ENCODE measurements around the gene MAPK10.

MAPK10 gene

DNA sequence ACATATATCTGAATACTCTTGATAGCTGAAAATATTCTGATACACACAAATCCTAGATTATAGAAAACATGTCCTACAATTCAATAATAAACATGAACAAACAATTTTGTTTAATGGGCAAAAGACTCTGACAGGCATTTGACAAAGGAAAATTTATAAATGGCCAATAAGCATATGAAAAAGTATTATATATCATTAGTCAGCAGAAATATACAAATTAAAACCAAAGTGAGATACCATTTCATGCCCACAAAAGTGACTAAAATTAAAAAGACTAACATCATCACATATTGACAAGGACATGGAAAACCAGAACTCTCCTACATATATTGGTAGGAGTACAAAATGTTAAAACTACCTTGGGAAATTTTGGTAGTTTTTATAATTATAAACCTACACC, 2.7 kb upstream of the MAPK10 start:
- H3K79me2 ChIP-seq (ENCODE audit: control insufficient read depth, low read length): peaks cover 17% of the 10 kb centered on the region
- no peaks in the 10 kb centered on the region for H3K9me2 ChIP-seq (replicated peaks; ENCODE audit: control insufficient read depth, low read length)
- no peaks in the 10 kb centered on the region for H3K9me3 ChIP-seq (ENCODE audit: control insufficient read depth, insufficient read depth, low read length)
- H3K4me3 ChIP-seq (ENCODE audit: low read length): no peak overlapping the region
- TF ChIP-seq EZH2phosphoT487 (IDR thresholded peaks at IDR 0.05; ENCODE audit: borderline replicate concordance, low read length): no peak
- TF ChIP-seq, protein P1, sequence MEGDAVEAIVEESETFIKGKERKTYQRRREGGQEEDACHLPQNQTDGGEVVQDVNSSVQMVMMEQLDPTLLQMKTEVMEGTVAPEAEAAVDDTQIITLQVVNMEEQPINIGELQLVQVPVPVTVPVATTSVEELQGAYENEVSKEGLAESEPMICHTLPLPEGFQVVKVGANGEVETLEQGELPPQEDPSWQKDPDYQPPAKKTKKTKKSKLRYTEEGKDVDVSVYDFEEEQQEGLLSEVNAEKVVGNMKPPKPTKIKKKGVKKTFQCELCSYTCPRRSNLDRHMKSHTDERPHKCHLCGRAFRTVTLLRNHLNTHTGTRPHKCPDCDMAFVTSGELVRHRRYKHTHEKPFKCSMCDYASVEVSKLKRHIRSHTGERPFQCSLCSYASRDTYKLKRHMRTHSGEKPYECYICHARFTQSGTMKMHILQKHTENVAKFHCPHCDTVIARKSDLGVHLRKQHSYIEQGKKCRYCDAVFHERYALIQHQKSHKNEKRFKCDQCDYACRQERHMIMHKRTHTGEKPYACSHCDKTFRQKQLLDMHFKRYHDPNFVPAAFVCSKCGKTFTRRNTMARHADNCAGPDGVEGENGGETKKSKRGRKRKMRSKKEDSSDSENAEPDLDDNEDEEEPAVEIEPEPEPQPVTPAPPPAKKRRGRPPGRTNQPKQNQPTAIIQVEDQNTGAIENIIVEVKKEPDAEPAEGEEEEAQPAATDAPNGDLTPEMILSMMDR (IDR thresholded peaks at IDR 0.05; ENCODE audit: low read depth, low read length, poor library complexity, severe bottlenecking): no peak
- H3K27me3 ChIP-seq (ENCODE audit: control insufficient read depth, low read length): no peaks in the 10 kb centered on the region
- no peaks in the 10 kb centered on the region for H3F3A ChIP-seq (ENCODE audit: control insufficient read depth, insufficient read depth)
- H3K27ac ChIP-seq (ENCODE audit: low read depth, low read length): no peak overlapping the region
- no peak overlapping the region for H3K4me2 ChIP-seq (ENCODE audit: low read length)
- peaks cover 35% of the 10 kb centered on the region for H3K4me1 ChIP-seq (ENCODE audit: control insufficient read depth, low read length)
- no peaks in the 10 kb centered on the region for H3K36me3 ChIP-seq (ENCODE audit: control insufficient read depth, low read length)
- H4K20me1 ChIP-seq (ENCODE audit: control insufficient read depth, insufficient read depth, low read depth, low read length): no peaks in the 10 kb centered on the region

DNA sequence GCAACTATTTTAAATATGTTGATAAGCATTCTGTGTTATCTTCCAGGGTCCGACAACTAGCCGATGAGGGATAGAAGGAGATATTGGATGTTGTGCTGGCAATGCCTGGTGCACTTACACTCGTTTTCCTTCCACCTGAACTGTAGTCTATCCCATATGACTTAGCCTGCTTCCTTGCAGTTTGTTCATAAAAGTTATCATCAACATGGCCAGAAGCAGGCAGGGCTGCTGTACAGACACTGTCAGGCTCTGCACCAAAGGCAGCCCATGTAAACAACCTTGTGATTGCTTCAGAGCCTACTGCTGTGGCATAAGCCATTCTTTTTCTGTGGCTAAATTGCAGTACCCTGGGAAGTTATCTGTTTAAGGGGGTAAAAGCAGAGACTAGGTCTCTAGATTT, 1.6 kb downstream of the MAPK10 start:
- peak overlapping the region; percentile 84 for H3K4me3 ChIP-seq (ENCODE audit: low read length)
- no peaks in the 10 kb centered on the region for H4K20me1 ChIP-seq (ENCODE audit: control insufficient read depth, insufficient read depth, low read depth, low read length)
- peak overlapping the region; percentile 83 for H3K4me2 ChIP-seq (ENCODE audit: low read length)
- peaks cover 54% of the 10 kb centered on the region for H3K4me1 ChIP-seq (ENCODE audit: control insufficient read depth, low read length)
- no peaks in the 10 kb centered on the region for H3K9me2 ChIP-seq (replicated peaks; ENCODE audit: control insufficient read depth, low read length)
- TF ChIP-seq EZH2phosphoT487 (IDR thresholded peaks at IDR 0.05; ENCODE audit: borderline replicate concordance, low read length): no peak
- TF ChIP-seq, protein P1 (IDR thresholded peaks at IDR 0.05; ENCODE audit: low read depth, low read length, poor library complexity, severe bottlenecking): no peak
- H3K27me3 ChIP-seq (ENCODE audit: control insufficient read depth, low read length): no peaks in the 10 kb centered on the region
- H3F3A ChIP-seq (ENCODE audit: control insufficient read depth, insufficient read depth): no peaks in the 10 kb centered on the region
- H3K9me3 ChIP-seq (ENCODE audit: control insufficient read depth, insufficient read depth, low read length): no peaks in the 10 kb centered on the region
- peaks cover 8% of the 10 kb centered on the region for H3K36me3 ChIP-seq (ENCODE audit: control insufficient read depth, low read length)
- H3K27ac ChIP-seq (ENCODE audit: low read depth, low read length): peak overlapping the region; percentile 40
- H3K79me2 ChIP-seq (ENCODE audit: control insufficient read depth, low read length): peaks cover 21% of the 10 kb centered on the region

DNA sequence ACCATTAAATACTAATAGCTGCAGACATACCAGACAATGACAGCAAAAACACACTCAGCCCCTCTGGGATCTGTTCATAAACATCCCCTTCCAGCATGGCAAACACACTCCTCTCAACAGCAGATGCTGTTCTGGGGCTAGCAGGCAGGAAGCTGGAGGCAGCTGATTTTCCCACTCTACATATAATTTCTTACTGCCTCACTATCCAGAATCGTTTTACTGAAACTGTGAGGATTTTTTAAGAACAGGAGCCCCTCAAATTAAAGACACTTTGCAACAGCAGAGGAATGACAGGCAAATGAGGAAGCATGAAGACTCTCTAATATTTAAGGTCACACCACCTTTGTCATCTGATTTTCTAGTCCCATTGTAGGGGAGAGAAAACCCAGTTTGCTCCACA, 2.2 kb downstream of the MAPK10 start:
- no peak for TF ChIP-seq EZH2phosphoT487 (IDR thresholded peaks at IDR 0.05; ENCODE audit: borderline replicate concordance, low read length)
- TF ChIP-seq, protein P1 (IDR thresholded peaks at IDR 0.05; ENCODE audit: low read depth, low read length, poor library complexity, severe bottlenecking): no peak
- Histone ChIP-seq H3K9me3 (ENCODE audit: control insufficient read depth, insufficient read depth, low read length) (no peaks in the 10 kb centered on the region), H4K20me1 (ENCODE audit: control insufficient read depth, insufficient read depth, low read depth, low read length) (no peaks in the 10 kb centered on the region), H3K4me1 (ENCODE audit: control insufficient read depth, low read length) (peaks cover 54% of the 10 kb centered on the region), H3K9me2 (replicated peaks; ENCODE audit: control insufficient read depth, low read length) (no peaks in the 10 kb centered on the region), H3K79me2 (ENCODE audit: control insufficient read depth, low read length) (peaks cover 21% of the 10 kb centered on the region), H3K4me2 (ENCODE audit: low read length) (peak overlapping the region; percentile 83), H3K36me3 (ENCODE audit: control insufficient read depth, low read length) (peaks cover 11% of the 10 kb centered on the region), H3K27me3 (ENCODE audit: control insufficient read depth, low read length) (no peaks in the 10 kb centered on the region), H3F3A (ENCODE audit: control insufficient read depth, insufficient read depth) (no peaks in the 10 kb centered on the region), H3K4me3 (ENCODE audit: low read length) (peak overlapping the region; percentile 84), H3K27ac (ENCODE audit: low read depth, low read length) (peak overlapping the region; percentile 40; the same call in 1 of the 2 replicates)
